GM12872 (cell line): ENCODE results near the gene SAT2.

Experiments
- CTCF ChIP-seq: IDR thresholded peaks from 3 replicates; pipeline ENCODE4 v1.5.1; 2011; ENCODE audit warnings: low read depth, mild to moderate bottlenecking, low read length, moderate library complexity; ENCODE audit not compliant: insufficient read depth

SAT2 gene

GRCh38 chr17:7615265-7615747 lies 12.3 kb downstream of the SAT2 start:
- no peak for TF ChIP-seq CTCF

GRCh38 chr17:7614425-7615264 lies 13.0 kb downstream of the SAT2 start, which contains the start of gene FXR2:
Gene FXR2, minus strand, starts transcription at chr17:7614897. Its CDS starts 365 bp downstream, at chr17:7614532.
- peak; percentile 76 for TF ChIP-seq CTCF

- no peak for TF ChIP-seq CTCF
Measured at GRCh38 chr17:7613769-7614424, 13.7 kb downstream of the SAT2 start.

GRCh38 chr17:7612294-7612640 lies 15.4 kb downstream of the SAT2 start:
- TF ChIP-seq CTCF: no peak

GRCh38 chr17:7611635-7612293 lies 15.9 kb downstream of the SAT2 start:
- no peak for TF ChIP-seq CTCF

- TF ChIP-seq CTCF: no peak
Measured at GRCh38 chr17:7610641-7611040, 17.0 kb downstream of the SAT2 start.

- no peak for TF ChIP-seq CTCF
Measured at GRCh38 chr17:7606280-7606679, 21.3 kb downstream of the SAT2 start.
